H1 (cell line): Measurements from ENCODE around the gene F11. TPM values are rescaled to one million over a fixed set of nuclear protein-coding genes. Genes with fewer than 3 reads are reported as not detected.

ENCODE experiments used
- CTCF ChIA-PET: fragments of 300-600 bp; sonication (Branson Sonifier 250); formaldehyde crosslinking; loops from one replicate; lab custom pipeline; 2021; ENCODE audit not compliant: partially characterized antibody; lab: Charles Lee
- POLR2A ChIA-PET: fragments of 300-600 bp; sonication (Branson Sonifier 250); formaldehyde crosslinking; loops from one replicate; lab custom pipeline; 2021; ENCODE audit warnings: inconsistent platforms; ENCODE audit not compliant: partially characterized antibody; lab: Charles Lee
- DNase-seq, 2 experiments: peaks; one replicate each; pipeline versions ENCODE4 v3.0.0 to v3.0.0-alpha.2; 2010 to 2022; ENCODE audit warnings: low spot score in 2 of 2, low read depth in 1 of 2, mixed read lengths in 1 of 2
- FAIRE-seq: peaks from 2 replicates; lab custom pipeline; 2011; peaks lifted over from hg19 to GRCh38; lab: Jason Lieb, UNC
- H2AFZ ChIP-seq: 2 replicates; pipeline ENCODE4 v1.8.1; 2012; ENCODE audit warnings: low read length, inconsistent platforms
- H2AK5ac ChIP-seq: 2 replicates; pipeline ENCODE4 v1.6.1; 2013; ENCODE audit warnings: low read depth, low read length
- H2BK120ac ChIP-seq: replicated peaks from 2 replicates; pipeline ENCODE3; 2013; ENCODE audit warnings: low read depth, low read length, inconsistent platforms
- H2BK12ac ChIP-seq: 2 replicates; pipeline ENCODE4 v1.6.1; 2013; ENCODE audit warnings: low read depth, low read length
- H2BK15ac ChIP-seq: 2 replicates; pipeline ENCODE4 v1.6.1; 2013; ENCODE audit warnings: low read length
- H2BK20ac ChIP-seq: 2 replicates; pipeline ENCODE4 v1.6.1; 2013; ENCODE audit warnings: low read length
- H2BK5ac ChIP-seq: 2 replicates; pipeline ENCODE4 v1.6.1; 2013; ENCODE audit warnings: low read depth, low read length
- H3K14ac ChIP-seq: 2 replicates; pipeline ENCODE4 v1.6.1; 2013; ENCODE audit warnings: inconsistent platforms; ENCODE audit not compliant: insufficient read length
- H3K18ac ChIP-seq: 2 replicates; pipeline ENCODE4 v1.6.1; 2013; ENCODE audit warnings: low read length; ENCODE audit errors: extremely low read depth
- H3K23ac ChIP-seq: 2 replicates; pipeline ENCODE4 v1.6.1; 2013; ENCODE audit warnings: inconsistent platforms; ENCODE audit not compliant: insufficient read length
- H3K23me2 ChIP-seq: 2 replicates; pipeline ENCODE4 v1.6.1; 2013; ENCODE audit warnings: low read depth, low read length
- H3K27ac ChIP-seq: 2 replicates; pipeline ENCODE4 v1.6.1; 2011; ENCODE audit warnings: low read depth, low read length, inconsistent platforms
- H3K27me3 ChIP-seq, 4 experiments: replicated peaks in 1 of 4; 1 replicate in 1 of 4; 2 replicates in 3 of 4; pipeline versions ENCODE4 v1.6.1 to v1.8.1; 2011 to 2013; ENCODE audit warnings: low read length in 3 of 4, mild to moderate bottlenecking in 3 of 4, inconsistent platforms in 2 of 4, mixed read lengths in 2 of 4, moderate library complexity in 1 of 4; ENCODE audit not compliant: control insufficient read depth in 3 of 4, insufficient read depth in 3 of 4; ENCODE audit errors: extremely low read depth in 1 of 4
- H3K36me3 ChIP-seq, 4 experiments: 2 replicates each; pipeline versions ENCODE4 v1.6.1 to v1.8.1; 2011 to 2013; ENCODE audit warnings: mild to moderate bottlenecking in 4 of 4, low read length in 3 of 4, moderate library complexity in 2 of 4, control low read depth in 1 of 4, inconsistent platforms in 1 of 4; ENCODE audit not compliant: insufficient read depth in 4 of 4, control insufficient read depth in 2 of 4
- H3K4ac ChIP-seq: replicated peaks from 2 replicates; pipeline ENCODE3; 2013; ENCODE audit warnings: low read length, low read depth, mixed read lengths, inconsistent platforms; ENCODE audit not compliant: insufficient read length
- H3K4me1 ChIP-seq, 4 experiments: replicated peaks in 1 of 4; 1 replicate in 1 of 4; 2 replicates in 3 of 4; pipeline versions ENCODE4 v1.6.1 to v1.8.1; 2011 to 2013; ENCODE audit warnings: low read length in 3 of 4, inconsistent platforms in 2 of 4, mixed read lengths in 1 of 4; ENCODE audit not compliant: insufficient read depth in 4 of 4, control insufficient read depth in 3 of 4
- H3K4me2 ChIP-seq, 2 experiments: 2 replicates each; pipeline versions ENCODE4 v1.6.1 to v1.8.1; 2011 to 2013; ENCODE audit warnings: low read depth in 2 of 2, low read length in 2 of 2, control low read depth in 1 of 2, inconsistent platforms in 1 of 2, mild to moderate bottlenecking in 1 of 2; ENCODE audit not compliant: insufficient read depth in 1 of 2
- H3K4me3 ChIP-seq, 4 experiments: fragments of 200-600, 300-600 bp in 1 of 4; sonication (generic), shearing (Covaris generic), sonication (Bioruptor Twin) in 1 of 4; 2 replicates each; pipeline versions ENCODE4 v1.5.1 to v1.8.1; 2011 to 2016; ENCODE audit warnings: low read length in 4 of 4, low read depth in 3 of 4, control low read depth in 2 of 4, inconsistent platforms in 2 of 4, mild to moderate bottlenecking in 2 of 4, mixed read lengths in 1 of 4, moderate library complexity in 1 of 4; ENCODE audit not compliant: insufficient read depth in 2 of 4; ENCODE audit errors: extremely low read depth in 1 of 4
- H3K56ac ChIP-seq: replicated peaks from 2 replicates; pipeline ENCODE3; 2013; ENCODE audit warnings: low read depth, mild to moderate bottlenecking, mixed read lengths, low read length, inconsistent platforms; ENCODE audit not compliant: insufficient read length
- H3K79me1 ChIP-seq: 2 replicates; pipeline ENCODE4 v1.6.1; 2013; ENCODE audit warnings: low read depth, low read length, control low read depth
- H3K79me2 ChIP-seq, 2 experiments: 2 replicates each; pipeline versions ENCODE4 v1.6.1 to v1.8.1; 2012 to 2013; ENCODE audit warnings: low read length in 2 of 2, mild to moderate bottlenecking in 2 of 2, inconsistent platforms in 1 of 2; ENCODE audit not compliant: insufficient read depth in 2 of 2, control insufficient read depth in 1 of 2
- H3K9ac ChIP-seq, 4 experiments: replicated peaks in 1 of 4; 1 replicate in 1 of 4; 2 replicates in 3 of 4; pipeline versions ENCODE4 v1.6.1 to v1.8.1; 2011 to 2013; ENCODE audit warnings: low read depth in 3 of 4, low read length in 3 of 4, control low read depth in 2 of 4, mild to moderate bottlenecking in 2 of 4, moderate library complexity in 2 of 4, inconsistent platforms in 1 of 4; ENCODE audit errors: extremely low read depth in 1 of 4
- H3K9me3 ChIP-seq, 2 experiments: 2 replicates each; pipeline versions ENCODE4 v1.6.1 to v1.8.1; 2012 to 2013; ENCODE audit warnings: mild to moderate bottlenecking in 2 of 2, moderate library complexity in 2 of 2, control low read depth in 1 of 2, inconsistent platforms in 1 of 2, low read depth in 1 of 2, low read length in 1 of 2, mixed read lengths in 1 of 2; ENCODE audit not compliant: insufficient read depth in 2 of 2
- H4K20me1 ChIP-seq, 2 experiments: replicated peaks in 1 of 2; 2 replicates each; pipeline versions ENCODE3 to v1.8.1; 2011 to 2013; ENCODE audit warnings: inconsistent platforms in 2 of 2, low read length in 2 of 2, mild to moderate bottlenecking in 1 of 2; ENCODE audit not compliant: insufficient read depth in 2 of 2, control insufficient read depth in 1 of 2
- H4K5ac ChIP-seq: 2 replicates; pipeline ENCODE4 v1.6.1; 2013; ENCODE audit warnings: low read length, low read depth, mixed read lengths, inconsistent platforms; ENCODE audit not compliant: insufficient read length
- H4K8ac ChIP-seq: 2 replicates; pipeline ENCODE4 v1.8.0; 2013; ENCODE audit warnings: mild to moderate bottlenecking, moderate library complexity, low read length, inconsistent platforms; ENCODE audit not compliant: insufficient read depth; ENCODE audit errors: extremely low read depth
- H4K91ac ChIP-seq: replicated peaks from 2 replicates; pipeline ENCODE3; 2013; ENCODE audit warnings: low read length, mixed read lengths, inconsistent platforms; ENCODE audit not compliant: insufficient read length
- ATF2 ChIP-seq: IDR thresholded peaks from 2 replicates; pipeline ENCODE4 v1.6.1; 2012; ENCODE audit warnings: low read length, inconsistent platforms
- ATF3 ChIP-seq: IDR thresholded peaks from 2 replicates; pipeline ENCODE4 v1.6.1; 2011; ENCODE audit warnings: low read depth, mild to moderate bottlenecking, low read length; ENCODE audit not compliant: insufficient read depth
- BACH1 ChIP-seq: IDR thresholded peaks from 2 replicates; pipeline ENCODE4 v1.6.1; 2012; ENCODE audit warnings: low read length, improper control_type of control experiment
- BCL11A ChIP-seq, 2 experiments: IDR thresholded peaks; one replicate each; pipeline ENCODE4 v1.6.1; 2011; ENCODE audit warnings: low read depth in 2 of 2, low read length in 2 of 2, mild to moderate bottlenecking in 2 of 2
- CTBP2 ChIP-seq: IDR thresholded peaks from 2 replicates; pipeline ENCODE4 v1.7.0; 2011; ENCODE audit warnings: borderline replicate concordance, mild to moderate bottlenecking, moderate library complexity, mixed read lengths, low read length; ENCODE audit not compliant: insufficient read depth, insufficient read length
- EGR1 ChIP-seq: IDR thresholded peaks from 2 replicates; pipeline ENCODE4 v1.6.1; 2011; ENCODE audit warnings: low read depth, low read length, borderline replicate concordance
- GTF2F1 ChIP-seq: IDR thresholded peaks from 2 replicates; pipeline ENCODE4 v1.6.1; 2012; ENCODE audit warnings: low read depth, low read length, improper control_type of control experiment, borderline replicate concordance
- JUND ChIP-seq: IDR thresholded peaks from 2 replicates; pipeline ENCODE4 v1.6.1; 2011; ENCODE audit warnings: mild to moderate bottlenecking, improper control_type of control experiment, low read length
- POLR2A ChIP-seq, 2 experiments: IDR thresholded peaks; 1 replicate in 1 of 2; 2 replicates in 1 of 2; pipeline ENCODE4 v1.6.1; 2011; ENCODE audit warnings: low read depth in 2 of 2, low read length in 2 of 2, mild to moderate bottlenecking in 2 of 2; ENCODE audit errors: control extremely low read depth in 1 of 2
- RAD21 ChIP-seq, 2 experiments: IDR thresholded peaks in 1 of 2; conservative IDR thresholded peaks in 1 of 2; 2 replicates each; pipeline ENCODE4 v1.6.1; 2011; ENCODE audit warnings: low read depth in 2 of 2, low read length in 2 of 2, improper control_type of control experiment in 1 of 2, inconsistent platforms in 1 of 2, mild to moderate bottlenecking in 1 of 2, moderate library complexity in 1 of 2
- TBP ChIP-seq: IDR thresholded peaks from 2 replicates; pipeline ENCODE4 v1.6.1; 2011; ENCODE audit warnings: low read depth, low read length, improper control_type of control experiment
- WGBS, 2 experiments: shearing (Covaris generic) in 1 of 2; methylation state at CpG; one replicate each; pipeline versions ENCODE4 v1.1.6 to v1.1.7; 2013 to 2015; ENCODE audit warnings: low lambda C conversion rate in 2 of 2, mixed read lengths in 2 of 2, inconsistent platforms in 1 of 2, low coverage in 1 of 2, missing lambda C conversion rate in 1 of 2; ENCODE audit not compliant: insufficient replicate concordance in 2 of 2, insufficient coverage in 1 of 2, insufficient read length in 1 of 2; ENCODE audit errors: extremely low coverage in 1 of 2, missing lambda C conversion rate in 1 of 2; 5-methylcytosine and 5-hydroxymethylcytosine counted together
- polyA plus RNA-seq, 7 experiments: library from polyadenylated mRNA; depleted of rRNA in 3 of 7; stranded (reverse) in 5 of 7; unstranded in 2 of 7; fragments of >200 nt in 5 of 7; fragments of 200-250 nt in 2 of 7; gene quantifications; 1 replicate in 5 of 7; 2 replicates in 1 of 7; 4 replicates in 1 of 7; pipeline versions ENCODE4 v1.2.1 to v1.2.3, GENCODE V29; 2011 to 2013; ENCODE audit warnings: missing spikeins in 2 of 7, mixed read lengths in 2 of 7
- total RNA-seq: library from RNA; stranded (reverse); fragmentation: NEBNext Ultra II Directional; extraction: Animal tissue kit (Norgen Biotek cat#: 25700); gene quantifications from 2 replicates; pipeline ENCODE4 v1.2.1, GENCODE V29; 2021

Gene F11
- total and polyA plus RNA-seq, 2 of the 8 experiments (the other 6 are each of a cell fraction or from before 2014, with no cell fraction given) = 0.27 to 0.99 TPM

GRCh38 chr4:186307497-186307896 lies 41.5 kb downstream of the F11 start:
- no peaks in the 10 kb centered on the region for H3K23me2 ChIP-seq
- H3K27me3 ChIP-seq = no peaks in the 10 kb centered on the region; a peak in 1 of 7 replicates
- H3K14ac ChIP-seq = no peak overlapping the region
- H3K4me1 ChIP-seq = peaks cover 0 to 3% (median 0%) of the 10 kb centered on the region in 4 experiments; a peak in 1 of 7 replicates
- no peak overlapping the region for H4K8ac ChIP-seq
- H3K4me3 ChIP-seq = no peak overlapping the region
- H3K23ac ChIP-seq = no peak overlapping the region
- no peak overlapping the region for H3K18ac ChIP-seq
- no peak for FAIRE-seq
- H2BK15ac ChIP-seq = no peak overlapping the region
- H2BK20ac ChIP-seq = no peak overlapping the region
- H3K27ac ChIP-seq = no peak overlapping the region
- no peak overlapping the region for H2AFZ ChIP-seq
- no peaks in the 10 kb centered on the region for H3K9me3 ChIP-seq
- no peak for DNase-seq
- 92% methylated on average over 4 of the region's 4 CpGs; no CpG with 5 or more reads in 1 of the 2 experiments for WGBS, 2 experiments
- no peak overlapping the region for H2BK12ac ChIP-seq
- POLR2A ChIA-PET = no interaction called here
- no peak overlapping the region for H3K4ac ChIP-seq
- H2BK120ac ChIP-seq = no peak overlapping the region
- no peak overlapping the region for H3K9ac ChIP-seq
- no peaks in the 10 kb centered on the region for H3K36me3 ChIP-seq
- no peak overlapping the region for H4K5ac ChIP-seq
- no peak overlapping the region for H3K56ac ChIP-seq
- CTCF ChIA-PET = interaction anchor here (0.6 to 3.2 kb wide), 8 partner anchors 9 to 1653 kb away, joined by 3 to 11 read pairs (median 4); no protein-coding TSS in a partner anchor
- no peak overlapping the region for H3K4me2 ChIP-seq
- H2AK5ac ChIP-seq = no peak overlapping the region
- H3K79me1 ChIP-seq = no peaks in the 10 kb centered on the region
- H4K91ac ChIP-seq = no peak overlapping the region
- no peak overlapping the region for H2BK5ac ChIP-seq
- no peaks in the 10 kb centered on the region for H3K79me2 ChIP-seq
- no peaks in the 10 kb centered on the region for H4K20me1 ChIP-seq
- TF ChIP-seq GTF2F1 (no peak), RAD21 (IDR thresholded peaks at IDR 0.05 in 1 of 2, conservative IDR thresholded peaks at IDR 0.05 in 1 of 2; ENCODE audit: low read depth in 2 of 2, low read length in 2 of 2) (no peak), BCL11A (IDR thresholded peaks at IDR 0.05; ENCODE audit: low read depth in 2 of 2, low read length in 2 of 2) (no peak), TBP (no peak), JUND (no peak), CTBP2 (no peak), EGR1 (no peak), ATF3 (no peak), ATF2 (no peak), POLR2A (IDR thresholded peaks at IDR 0.05; ENCODE audit: control extremely low read depth in 1 of 2, low read depth in 2 of 2, low read length in 2 of 2) (no peak), BACH1 (no peak)
